Hematopoietic multipotent progenitor cell treated with erythropoietin and hydrocortisone succinate and interleukin-3 and kit ligand, for 8 days (in vitro differentiated cells): Measurements from ENCODE around the gene KIF19.
"Not testable (repeated sequence)": the region's sequence is repeated elsewhere in the genome, so short reads cannot be mapped to it uniquely, and the experiment has no call there.

Source experiments
- DNase-seq: peaks from one replicate; pipeline ENCODE4 v3.0.0-alpha.2; 2015

Gene KIF19

DNA sequence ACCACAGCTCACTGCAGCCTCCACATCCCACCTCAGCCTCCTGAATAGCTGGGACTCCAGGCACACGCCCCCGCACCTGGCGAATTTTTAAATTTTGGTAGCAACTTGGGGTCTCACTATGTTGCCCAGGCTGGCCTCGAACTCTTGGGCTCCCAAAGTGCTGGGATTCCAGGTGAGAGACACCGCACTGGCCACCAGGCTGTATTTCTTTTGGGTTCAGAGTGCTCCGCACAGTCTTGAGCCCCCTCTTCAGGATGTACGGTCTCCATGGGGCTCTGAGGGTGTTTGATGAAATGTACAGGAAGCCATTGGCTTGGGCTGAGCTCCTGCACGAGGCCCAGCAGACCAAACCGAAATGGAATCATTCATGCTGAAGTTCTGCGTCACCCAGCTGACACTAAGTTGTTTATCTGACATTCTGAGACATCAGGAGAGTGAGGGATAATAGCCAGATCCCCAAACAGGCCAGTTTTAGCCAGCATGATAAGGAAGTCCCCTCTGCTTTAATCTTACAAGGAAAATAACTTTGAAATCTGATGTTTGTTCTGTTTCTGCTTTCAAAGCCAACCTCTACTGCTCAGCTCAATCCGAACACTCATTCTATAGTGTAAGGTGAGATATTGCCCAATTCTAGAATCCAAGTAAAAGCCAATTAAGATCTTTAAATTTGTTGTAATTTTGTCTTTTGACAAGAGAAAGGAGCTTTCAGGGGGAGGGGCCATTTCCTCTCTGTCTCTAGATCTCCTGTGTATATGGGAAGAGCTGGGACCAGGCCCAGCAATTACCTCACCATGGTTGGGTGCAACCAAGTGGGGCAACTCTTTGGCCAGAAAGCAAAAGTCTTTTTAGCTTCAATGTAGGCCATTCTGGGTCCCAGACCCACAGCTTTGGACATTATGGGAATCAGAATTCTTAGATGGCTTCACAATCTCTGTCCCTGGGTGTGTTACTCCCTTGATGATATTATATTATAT is 64.9 kb downstream of the KIF19 start:
- DNase-seq, result no peak

DNA sequence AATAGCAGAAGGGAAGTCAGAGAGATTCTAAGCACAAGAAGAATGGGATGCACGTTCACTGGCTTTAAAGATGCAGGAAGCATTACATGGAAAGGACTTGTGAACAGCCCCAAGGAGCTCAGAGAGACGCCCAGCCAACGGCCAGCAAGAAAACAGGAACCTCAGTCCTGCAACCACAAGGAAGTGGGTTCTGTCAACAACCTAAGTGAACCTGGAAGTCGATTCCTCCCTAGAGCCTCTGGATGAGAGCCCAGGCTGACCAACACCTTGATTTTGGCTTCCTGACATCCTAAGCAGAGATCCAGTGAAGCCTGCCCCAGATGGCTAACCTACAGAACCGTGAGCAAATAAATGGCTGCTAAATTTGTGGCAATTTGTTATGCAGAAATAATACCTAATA is 65.7 kb downstream of the KIF19 start:
- no peak for DNase-seq

DNA sequence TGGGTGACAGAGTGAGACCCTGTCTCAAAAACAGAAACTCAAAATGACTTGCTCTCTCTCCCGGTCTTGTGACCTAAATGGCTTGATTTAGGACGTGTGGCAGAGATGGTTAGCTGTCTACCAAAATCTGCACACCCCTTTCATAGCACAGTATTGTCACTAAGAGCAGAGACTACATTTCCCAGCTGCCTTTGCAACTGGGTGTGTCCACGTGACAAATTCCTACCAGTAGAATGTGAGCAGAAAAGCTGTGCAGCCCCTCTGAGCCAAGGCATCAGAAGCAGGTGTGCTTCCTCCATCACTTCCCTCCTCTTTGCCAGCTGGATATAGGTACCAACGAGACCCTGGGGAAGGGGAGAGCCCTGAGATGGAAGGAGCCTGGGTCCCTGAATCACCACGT is 66.8 kb downstream of the KIF19 start:
- no peak for DNase-seq

DNA sequence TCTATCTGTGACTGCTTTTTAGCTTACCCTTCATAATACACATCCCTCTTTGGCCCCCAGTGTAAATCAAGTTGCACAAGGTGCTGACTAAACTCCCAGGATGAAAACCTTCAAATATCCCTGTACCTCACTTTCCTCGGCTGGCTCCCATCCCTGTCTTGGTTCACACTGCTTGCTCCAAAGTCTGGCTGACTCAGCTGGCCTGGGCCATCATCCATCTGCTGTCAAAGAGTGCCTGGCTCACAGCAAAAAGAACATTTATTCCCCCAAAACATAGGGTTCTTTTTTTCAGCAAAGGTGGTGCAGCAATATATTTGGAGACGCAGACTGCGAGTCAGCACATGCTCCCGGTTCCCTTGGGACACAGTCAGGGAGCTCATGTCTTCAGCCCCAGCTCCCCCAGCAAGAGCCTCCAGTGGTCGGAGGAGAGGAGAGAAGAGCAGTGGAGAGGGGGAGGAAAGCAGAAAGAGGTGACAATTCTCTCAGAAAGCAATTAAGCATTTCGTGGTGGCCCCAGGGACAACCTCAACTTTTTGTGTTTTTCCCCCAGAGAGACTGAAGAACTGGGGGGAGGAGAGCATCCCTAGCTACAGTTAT is 67.4 kb downstream of the KIF19 start:
- no peak for DNase-seq

DNA sequence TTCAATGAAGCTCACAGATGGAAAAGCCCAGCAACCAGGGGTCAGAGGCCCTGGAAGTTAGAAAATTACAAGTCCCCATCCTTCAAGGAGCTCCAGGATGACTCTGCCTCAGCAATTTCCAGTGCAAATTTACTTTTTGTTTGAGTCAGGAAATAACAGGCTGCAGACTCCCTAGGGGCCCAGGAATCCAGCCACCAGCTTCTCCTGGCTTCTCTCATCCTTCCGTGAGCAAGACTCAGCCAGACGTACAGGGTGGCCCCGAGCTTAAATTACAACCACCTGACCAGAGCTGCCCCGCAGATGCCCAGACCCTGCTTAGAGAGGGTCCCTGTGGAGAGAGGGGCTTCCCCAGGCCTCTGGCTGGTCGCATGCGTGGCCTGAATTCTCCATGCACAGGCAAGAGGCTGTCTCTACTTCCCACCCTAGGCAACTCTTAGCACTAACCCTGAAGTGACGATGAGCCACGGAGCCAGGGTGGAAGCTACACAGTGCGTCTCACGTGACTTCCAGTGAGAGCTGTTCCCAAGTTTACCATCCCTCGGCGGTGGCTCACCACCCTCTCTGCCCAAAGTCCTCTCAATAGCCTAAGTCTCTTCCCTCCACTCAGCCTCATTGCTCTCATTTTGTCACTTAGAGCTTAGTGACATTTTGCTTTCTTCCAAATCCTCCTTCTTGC is 68.4 kb downstream of the KIF19 start:
- no peak for DNase-seq

DNA sequence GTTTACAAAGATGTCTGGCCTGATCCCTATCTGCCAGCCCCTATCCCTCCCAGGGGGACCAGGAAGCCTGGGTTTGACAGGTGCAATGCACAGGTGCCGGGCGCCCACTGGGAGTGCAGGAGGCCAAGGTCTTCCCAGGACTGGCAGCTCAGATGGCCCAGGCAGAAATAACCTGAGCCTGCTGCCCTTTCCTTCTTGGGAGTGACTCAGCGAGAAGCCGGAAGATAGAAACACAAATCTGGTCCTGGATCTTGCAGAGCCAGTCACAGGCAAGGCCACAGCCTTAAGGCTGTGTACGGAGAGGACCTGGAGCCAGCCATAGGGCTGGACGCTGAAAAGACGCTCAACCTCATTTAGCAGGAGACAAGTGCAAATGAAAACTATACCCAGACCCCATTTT is 69.0 kb downstream of the KIF19 start:
- DNase-seq, result no peak

DNA sequence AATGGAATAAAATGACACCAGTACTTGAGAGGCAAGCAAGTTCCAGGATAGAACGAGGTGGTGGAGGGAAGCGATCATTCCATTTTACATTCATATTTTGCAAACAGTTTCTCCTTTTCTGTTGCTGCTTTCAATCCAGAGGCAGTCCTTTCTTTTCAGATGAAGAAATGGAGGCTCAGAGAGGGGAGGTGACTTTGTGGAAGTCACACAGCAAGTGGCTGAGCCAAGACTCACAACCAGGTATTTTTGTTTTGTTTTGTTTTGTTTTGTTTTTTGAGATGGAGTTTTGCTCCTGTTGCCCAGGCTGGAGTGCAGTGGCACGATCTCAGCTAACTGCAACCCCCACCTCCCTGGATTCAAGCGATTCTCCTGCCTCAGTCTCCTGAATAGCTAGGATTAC is 70.5 kb downstream of the KIF19 start:
- DNase-seq, result no peak

GRCh38 chr17:74402048-74402447 is 76.0 kb downstream of the KIF19 start:
- no peak for DNase-seq

GRCh38 chr17:74403512-74404137 is 77.6 kb downstream of the KIF19 start:
- no peak for DNase-seq

GRCh38 chr17:74404218-74404617 is 78.2 kb downstream of the KIF19 start:
- DNase-seq, result no peak

- DNase-seq, result no peak
Measured at GRCh38 chr17:74404789-74405188, 78.8 kb downstream of the KIF19 start.

DNA sequence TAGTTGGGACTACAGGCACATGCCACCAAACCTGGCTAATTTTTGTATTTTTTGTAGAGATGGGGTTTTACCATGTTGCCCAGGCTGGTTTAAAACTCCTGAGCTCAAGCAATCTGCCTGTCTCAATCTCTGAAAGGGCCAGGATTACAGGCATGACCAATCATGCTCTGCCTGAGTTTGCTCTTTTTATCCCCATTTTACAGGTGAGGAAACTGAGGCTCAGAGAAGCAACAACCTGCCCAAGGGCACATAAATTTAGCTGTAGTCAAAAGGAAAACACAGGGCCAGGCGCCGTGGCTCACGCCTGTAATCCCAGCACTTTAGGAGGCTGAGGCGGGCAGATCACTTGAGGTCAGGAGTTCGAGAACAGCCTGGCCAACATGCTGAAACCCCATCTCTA is 79.3 kb downstream of the KIF19 start:
- DNase-seq, result not testable (repeated sequence)
